Measurements from ENCODE around the gene TAOK2. TPM values are rescaled to one million over a fixed set of nuclear protein-coding genes. Genes with fewer than 3 reads are reported as not detected.
"Not testable (repeated sequence)": the region's sequence is repeated elsewhere in the genome, so short reads cannot be mapped to it uniquely, and the experiment has no call there.

The TAOK2 gene
- total RNA-seq, 2 donors from 2014 or later = 43.8 to 97.4 TPM

GRCh38 chr16:29950806-29951461, 22.7 kb upstream of the TAOK2 start:
- DNase-seq (ENCODE audit: low spot score) = no peak
- 90% methylated on average over 4 of the region's 4 CpGs for whole genome bisulfite sequencing
- Histone ChIP-seq H3K27ac (no peak overlapping the region), H3K4me3 (no peak overlapping the region), H3K36me3 (no peaks in the 10 kb centered on the region), H3K9me3 (no peaks in the 10 kb centered on the region), H3K4me1 (replicated peaks) (no peaks in the 10 kb centered on the region), H3K27me3 (replicated peaks; ENCODE audit: insufficient read depth) (no peaks in the 10 kb centered on the region)
- TF ChIP-seq CTCF (IDR thresholded peaks at IDR 0.05) (no peak), POLR2AphosphoS5 (IDR thresholded peaks at IDR 0.05) (no peak), POLR2A (IDR thresholded peaks at IDR 0.05) (no peak)
- intact Hi-C loops (cut with DNase I) = no loop called here

GRCh38 chr16:29951625-29952365, 21.9 kb upstream of the TAOK2 start:
- Histone ChIP-seq H3K36me3 (no peaks in the 10 kb centered on the region), H3K27ac (no peak overlapping the region), H3K4me3 (no peak overlapping the region), H3K9me3 (no peaks in the 10 kb centered on the region), H3K4me1 (replicated peaks) (no peaks in the 10 kb centered on the region), H3K27me3 (replicated peaks; ENCODE audit: insufficient read depth) (no peaks in the 10 kb centered on the region)
- intact Hi-C loops (cut with DNase I) = no loop called here
- TF ChIP-seq POLR2A (IDR thresholded peaks at IDR 0.05) = no peak
- TF ChIP-seq CTCF (IDR thresholded peaks at IDR 0.05) = no peak
- no peak for TF ChIP-seq POLR2AphosphoS5 (IDR thresholded peaks at IDR 0.05)
- no peak for DNase-seq (ENCODE audit: low spot score)
- WGBS = 88% methylated on average over 8 of the region's 8 CpGs

DNA sequence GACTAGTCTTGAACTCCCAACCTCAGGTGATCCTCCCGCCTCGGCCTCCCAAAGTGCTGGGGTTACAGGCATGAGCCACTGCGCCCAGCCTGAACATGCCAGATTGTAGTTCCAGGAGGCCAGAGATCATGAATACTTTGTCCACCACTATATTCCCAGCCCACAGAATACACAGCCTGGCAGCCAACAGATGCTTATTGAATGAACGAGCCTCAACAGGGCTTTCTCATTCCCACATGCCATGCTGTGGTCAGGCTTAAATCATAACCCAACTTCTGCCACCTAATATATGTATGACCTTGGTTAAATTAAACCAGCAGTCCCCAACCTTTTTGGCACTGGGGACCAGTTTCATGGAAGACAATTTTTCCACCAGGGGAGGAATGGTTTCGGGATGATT, 14.9 kb upstream of the TAOK2 start:
- no peaks in the 10 kb centered on the region for H3K4me1 ChIP-seq (replicated peaks)
- no peak overlapping the region for H3K27ac ChIP-seq
- WGBS = 84% methylated on average over 5 of the region's 5 CpGs
- H3K9me3 ChIP-seq = no peaks in the 10 kb centered on the region
- no peak for TF ChIP-seq POLR2A (IDR thresholded peaks at IDR 0.05)
- no peak for TF ChIP-seq POLR2AphosphoS5 (IDR thresholded peaks at IDR 0.05)
- TF ChIP-seq CTCF (IDR thresholded peaks at IDR 0.05) = no peak
- no peaks in the 10 kb centered on the region for H3K36me3 ChIP-seq
- intact Hi-C loops (cut with DNase I) = no loop called here
- DNase-seq (ENCODE audit: low spot score) = no peak
- H3K4me3 ChIP-seq = no peak overlapping the region
- H3K27me3 ChIP-seq (replicated peaks; ENCODE audit: insufficient read depth) = no peaks in the 10 kb centered on the region

GRCh38 chr16:29959293-29959692, 14.4 kb upstream of the TAOK2 start:
- 85% methylated on average over 9 of the region's 9 CpGs for WGBS
- Histone ChIP-seq H3K9me3 (no peaks in the 10 kb centered on the region), H3K4me3 (no peak overlapping the region), H3K27ac (no peak overlapping the region), H3K27me3 (replicated peaks; ENCODE audit: insufficient read depth) (no peaks in the 10 kb centered on the region), H3K4me1 (replicated peaks) (no peaks in the 10 kb centered on the region), H3K36me3 (no peaks in the 10 kb centered on the region)
- TF ChIP-seq CTCF (IDR thresholded peaks at IDR 0.05) (no peak), POLR2AphosphoS5 (IDR thresholded peaks at IDR 0.05) (no peak), POLR2A (IDR thresholded peaks at IDR 0.05) (no peak)
- intact Hi-C loops (cut with DNase I) = no loop called here
- DNase-seq (ENCODE audit: low spot score) = no peak

GRCh38 chr16:29959821-29960220, 13.8 kb upstream of the TAOK2 start:
- not testable (repeated sequence) for H3K27ac ChIP-seq; DNase-seq (ENCODE audit: low spot score); H3K27me3 ChIP-seq (replicated peaks; ENCODE audit: insufficient read depth); H3K4me3 ChIP-seq; H3K36me3 ChIP-seq; H3K4me1 ChIP-seq (replicated peaks); H3K9me3 ChIP-seq
- intact Hi-C loops (cut with DNase I) = loop anchor here (10.0 kb wide), 1 partner anchor 135 kb away; the partner anchor contains the start of gene MVP
- 94% methylated on average over 4 of the region's 4 CpGs for WGBS
